Fibroblast of skin of back (primary cell): ENCODE results near the gene CA12. TPM values are rescaled to one million over a fixed set of nuclear protein-coding genes. Genes with fewer than 3 reads are reported as not detected.
"Not testable (repeated sequence)": the region's sequence is repeated elsewhere in the genome, so short reads cannot be mapped to it uniquely, and the experiment has no call there.

ENCODE experiments used
- DNase-seq: peaks from one replicate; pipeline ENCODE4 v3.0.0-alpha.2; 2013
- polyA plus RNA-seq, 2 experiments: library from polyadenylated mRNA; unstranded; fragments of 120-200 nt; gene quantifications; one replicate each; pipeline ENCODE4 v1.2.1, GENCODE V29; 2013; ENCODE audit not compliant: insufficient read length in 2 of 2

Gene CA12
- 58.4 TPM for polyA plus RNA-seq (2013, experiment 1 of 2; ENCODE audit: insufficient read length)
- 46.8 TPM for polyA plus RNA-seq (2013, experiment 2 of 2; ENCODE audit: insufficient read length)

- DNase-seq = peak; percentile 64
Measured at GRCh38 chr15:63381301-63382204, at the start of gene CA12. CA12 (minus strand) TSS chr15:63381846; CDS start chr15:63381720, 126 bp downstream.

DNA sequence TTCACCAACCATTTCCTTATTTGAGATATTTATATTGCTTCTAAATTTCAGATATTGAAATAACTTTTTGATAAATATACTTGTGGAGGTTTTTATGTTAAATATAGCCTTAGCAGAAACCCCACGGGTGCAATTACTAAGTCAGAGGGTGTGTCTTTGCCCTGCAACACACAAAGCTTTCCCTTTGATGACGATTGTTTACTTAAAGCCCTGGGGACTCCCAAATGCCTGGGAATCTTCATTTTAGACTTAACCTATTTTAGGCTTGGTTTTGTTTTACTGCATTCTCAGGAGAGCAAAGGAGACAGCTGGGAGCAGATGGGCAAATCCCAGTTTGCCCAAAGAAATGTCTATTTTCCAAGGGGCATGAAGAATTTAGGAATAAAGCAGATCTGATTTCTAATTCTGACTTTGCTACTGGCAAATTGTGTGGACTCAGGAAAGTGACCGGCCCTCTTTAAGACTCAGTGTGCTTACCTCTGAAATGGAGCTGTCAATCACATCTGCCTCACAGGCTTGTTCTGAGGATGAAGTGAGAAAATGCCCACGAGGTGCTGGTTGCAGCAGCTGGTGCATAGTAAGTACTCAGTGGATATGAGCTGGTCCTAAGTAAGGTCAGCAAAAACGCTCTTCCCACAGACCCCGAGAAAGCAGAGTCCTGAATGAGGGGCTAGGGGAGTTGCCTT is 49.3 kb upstream of the CA12 start:
- peak; percentile 36 for DNase-seq

DNA sequence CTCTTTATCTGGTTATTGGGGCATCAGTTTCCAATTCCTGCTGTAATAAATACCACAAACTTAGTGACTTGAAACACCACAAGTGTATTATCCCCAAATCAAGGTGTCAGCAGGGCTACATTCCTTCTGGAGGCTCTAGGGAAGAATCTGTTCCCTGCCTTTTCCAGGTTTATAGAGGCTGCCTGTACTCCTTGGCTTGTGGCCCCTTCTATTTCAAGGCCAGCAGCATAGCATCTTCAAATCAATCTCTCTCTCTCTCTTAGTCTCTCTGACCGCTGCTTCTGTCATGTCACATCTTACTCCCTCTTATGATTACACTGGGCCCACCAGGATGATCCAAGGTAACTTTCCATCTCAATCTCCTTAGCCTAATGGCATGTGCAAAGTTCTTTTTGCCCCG is 44.9 kb upstream of the CA12 start:
- no peak for DNase-seq

- DNase-seq = peak; percentile 52
Measured at GRCh38 chr15:63425426-63425985, 43.9 kb upstream of the CA12 start.

DNA sequence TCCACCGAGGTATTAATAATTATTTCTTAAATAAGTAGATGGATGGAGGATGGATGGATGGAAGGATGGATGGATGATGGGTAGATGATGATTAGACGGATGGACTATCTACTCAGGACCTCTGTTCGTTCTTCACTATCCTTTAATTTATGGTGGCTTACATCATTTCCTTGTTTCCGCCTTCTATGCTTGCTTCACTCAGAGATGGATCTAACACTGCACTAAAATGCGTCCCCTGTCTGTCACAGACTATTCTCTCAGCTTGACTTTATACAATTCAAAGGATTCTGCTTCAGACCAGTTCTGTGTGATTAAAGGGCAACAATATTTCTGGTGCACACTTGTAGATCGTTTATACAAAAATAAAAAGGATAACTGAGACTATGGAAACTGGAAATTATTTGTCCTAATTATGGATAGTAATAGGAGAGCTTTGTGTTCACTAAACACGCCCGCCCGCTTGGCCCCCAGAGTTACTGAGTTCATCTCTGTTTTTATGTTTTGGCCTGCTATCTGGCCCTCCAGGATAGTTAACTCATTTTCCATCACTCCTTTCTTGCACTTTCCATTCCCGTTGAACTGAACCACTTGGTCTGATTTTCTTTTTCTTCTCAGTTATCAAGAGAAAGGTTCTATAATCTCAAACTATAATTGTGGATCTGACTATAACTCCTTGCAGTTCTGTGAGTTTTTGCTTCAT is 41.4 kb upstream of the CA12 start:
- no peak for DNase-seq

DNA sequence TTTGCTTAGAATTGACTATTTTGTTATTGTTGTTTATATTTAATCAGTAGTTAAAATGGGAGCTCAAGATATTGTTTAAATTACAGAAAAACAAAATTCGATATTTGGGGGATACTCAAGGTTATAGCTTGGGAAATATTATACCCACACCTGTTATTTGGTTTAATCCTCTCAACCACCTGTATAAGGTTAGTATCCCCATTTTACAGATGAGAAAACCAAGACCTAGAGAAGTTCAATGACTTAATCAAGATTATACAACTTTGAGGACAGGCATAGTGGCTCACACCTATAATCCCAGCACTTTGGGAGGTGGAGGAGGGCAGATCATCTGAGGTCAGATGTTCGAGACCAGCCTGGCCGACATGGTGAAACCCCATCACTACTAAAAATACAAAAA is 39.8 kb upstream of the CA12 start:
- DNase-seq = no peak

DNA sequence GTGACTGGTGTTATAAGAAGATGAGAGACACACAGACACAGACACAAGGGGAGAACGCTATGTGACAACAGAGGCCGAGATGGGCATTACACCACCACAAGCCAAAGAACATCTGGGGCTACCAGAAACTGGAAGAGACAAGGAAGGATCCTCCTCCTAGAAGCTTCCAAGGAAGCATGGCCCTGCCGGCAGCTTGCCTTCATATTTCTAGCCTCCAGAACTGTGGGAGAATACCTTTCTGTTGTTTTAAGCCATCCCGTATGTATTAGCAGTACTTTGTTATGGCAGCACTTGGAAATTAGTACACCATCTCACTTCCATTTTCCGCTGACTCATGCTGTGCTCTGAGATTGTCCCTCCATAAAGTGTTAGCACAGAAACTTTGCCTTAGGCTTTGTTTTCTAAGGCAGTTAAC is 38.7 kb upstream of the CA12 start:
- DNase-seq = peak; percentile 31

GRCh38 chr15:63418811-63419210 is 37.2 kb upstream of the CA12 start:
- DNase-seq = no peak

- no peak for DNase-seq
Measured at GRCh38 chr15:63417721-63418120, 36.1 kb upstream of the CA12 start.

DNA sequence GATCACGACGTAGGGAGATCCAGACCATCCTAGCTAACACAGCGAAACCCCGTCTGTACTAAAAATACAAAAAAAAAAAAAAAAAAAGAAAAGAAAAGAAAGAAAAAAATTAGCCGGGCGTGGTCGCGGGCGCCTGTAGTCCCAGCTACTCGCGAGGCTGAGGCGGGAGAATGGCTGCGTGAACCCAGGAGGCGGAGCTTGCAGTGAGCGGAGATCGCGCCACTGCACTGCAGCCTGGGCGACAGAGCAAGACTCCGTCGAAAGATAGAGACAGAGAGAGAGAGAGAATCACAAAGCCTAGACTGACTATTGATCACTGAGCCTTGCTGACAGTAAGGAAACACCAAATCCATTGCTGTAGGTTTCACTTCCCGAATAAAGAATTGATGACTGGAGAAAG is 35.6 kb upstream of the CA12 start:
- not testable (repeated sequence) for DNase-seq

DNA sequence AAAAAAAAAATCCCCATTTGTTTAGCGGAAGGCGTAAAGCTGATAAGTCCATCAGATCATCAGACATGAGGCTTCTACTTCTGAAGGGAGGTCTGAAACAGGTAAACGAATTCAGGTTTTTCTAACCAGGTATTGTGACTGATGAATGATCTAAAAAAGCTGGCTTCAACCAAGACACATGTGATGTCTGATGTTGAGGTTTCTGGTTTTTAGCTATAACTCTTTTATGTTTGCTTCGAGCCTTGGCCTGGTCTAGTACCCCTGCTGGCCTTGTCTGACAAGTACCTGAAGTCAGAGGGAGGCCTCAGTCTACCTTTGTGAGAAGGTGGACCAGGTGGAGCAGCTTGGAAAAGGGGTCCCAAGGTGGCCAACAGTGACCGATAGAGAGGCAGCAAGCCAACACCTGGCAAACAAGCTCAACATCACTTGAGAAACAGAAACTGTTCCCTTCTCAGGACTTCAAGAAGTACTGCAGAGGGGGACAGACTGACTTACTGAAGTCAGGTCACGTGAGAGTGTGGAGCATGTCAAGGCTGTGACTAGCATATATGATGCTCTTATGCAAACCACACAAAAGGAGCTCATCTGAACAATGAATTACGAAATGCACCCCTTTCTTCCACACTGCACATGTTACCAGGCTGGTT is 33.0 kb upstream of the CA12 start:
- DNase-seq = no peak

- no peak for DNase-seq
Measured at GRCh38 chr15:63412551-63412950, 30.9 kb upstream of the CA12 start.

GRCh38 chr15:63411866-63412265 is 30.2 kb upstream of the CA12 start:
- DNase-seq = no peak

- no peak for DNase-seq
Measured at GRCh38 chr15:63409179-63409578, 27.5 kb upstream of the CA12 start.

- peak; percentile 46 for DNase-seq
Measured at GRCh38 chr15:63408524-63408923, 26.9 kb upstream of the CA12 start.

- DNase-seq = no peak
Measured at GRCh38 chr15:63407612-63408011, 26.0 kb upstream of the CA12 start.

DNA sequence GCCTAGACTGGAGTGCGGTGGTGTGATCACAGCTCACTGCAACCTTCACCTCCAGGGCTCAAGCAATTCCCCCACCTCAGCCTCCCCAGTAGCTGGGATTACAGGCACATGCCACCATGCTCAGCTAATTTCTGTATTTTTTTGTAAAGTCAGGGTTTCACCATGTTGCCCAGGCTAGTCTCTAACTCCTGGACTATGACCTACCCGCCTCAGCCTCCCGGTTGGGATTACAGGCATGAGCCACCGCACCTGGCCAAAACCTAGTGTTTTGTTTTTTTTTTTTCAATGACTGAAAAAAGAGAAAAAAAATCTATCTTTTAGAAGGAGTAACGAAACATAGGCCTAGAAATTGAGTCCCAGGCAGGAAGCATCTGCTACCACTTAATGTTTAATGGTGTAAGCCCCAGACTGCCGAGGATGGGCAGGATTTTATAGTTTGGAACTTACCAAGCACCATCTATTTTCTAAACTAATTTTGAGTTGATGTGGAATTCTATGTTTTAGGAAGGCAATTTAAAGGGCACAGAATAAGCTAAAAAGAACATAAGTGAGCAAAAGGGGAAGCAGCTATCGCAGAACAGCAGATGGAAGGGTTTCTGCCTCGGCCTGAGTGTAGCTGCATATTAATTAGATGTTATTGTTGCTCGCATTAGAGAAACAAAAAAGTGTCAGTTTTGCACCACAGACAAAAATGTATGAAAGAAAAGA is 24.2 kb upstream of the CA12 start:
- no peak for DNase-seq

DNA sequence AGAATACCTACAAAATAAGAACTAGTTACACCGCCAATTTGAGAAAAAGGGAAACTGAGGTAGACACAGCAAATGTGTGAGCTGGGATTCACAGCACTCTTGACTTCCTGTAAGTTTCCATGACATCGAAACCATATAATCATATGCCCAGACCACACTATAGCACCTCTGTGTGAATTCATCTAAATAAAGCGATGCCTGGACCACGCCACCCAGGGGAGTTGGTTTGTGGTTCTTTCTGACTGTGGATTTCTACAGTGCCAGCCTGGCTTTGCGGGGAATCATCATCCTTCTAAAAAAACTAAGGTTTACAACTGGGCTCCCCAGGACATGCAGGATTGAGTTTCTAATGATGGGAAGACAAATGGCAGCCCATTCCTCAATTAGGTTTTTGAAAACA is 23.5 kb upstream of the CA12 start:
- DNase-seq = peak; percentile 45

DNA sequence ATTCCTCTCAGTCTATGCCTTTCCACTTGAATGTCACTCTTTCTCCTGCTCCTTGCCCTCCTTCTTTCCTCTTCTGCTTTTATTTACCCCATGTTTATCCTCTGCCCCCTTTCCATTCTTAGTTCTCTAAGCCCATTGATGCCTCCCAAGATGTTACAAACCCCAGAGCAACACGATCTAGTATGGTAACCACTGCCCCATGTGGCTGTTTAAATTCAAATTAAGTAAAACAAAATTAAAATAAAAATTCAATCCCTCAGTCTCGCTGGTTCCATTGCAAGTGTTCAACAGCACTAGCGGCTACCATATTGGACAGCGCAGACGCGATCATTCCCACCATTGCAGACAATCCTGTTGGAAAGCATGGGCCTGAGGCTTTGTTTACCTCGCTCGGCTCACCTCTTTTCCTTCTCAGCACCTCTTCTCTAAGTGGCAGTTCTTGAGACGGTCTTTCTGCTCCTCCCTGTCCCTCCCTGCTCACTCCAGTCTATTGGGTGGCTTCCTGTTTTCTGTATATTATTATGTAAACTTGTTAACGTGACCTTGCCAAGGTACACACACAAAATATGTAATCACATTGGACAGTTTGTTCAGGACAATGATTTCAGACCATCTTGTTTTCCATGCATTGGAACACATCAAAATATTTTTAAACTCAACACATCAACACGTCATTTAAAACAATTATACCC is 21.8 kb upstream of the CA12 start:
- DNase-seq = no peak

- peak; percentile 68 for DNase-seq
Measured at GRCh38 chr15:63402498-63403253, 21.0 kb upstream of the CA12 start.
